ENCODE measurements around the gene WBP1.

DNA sequence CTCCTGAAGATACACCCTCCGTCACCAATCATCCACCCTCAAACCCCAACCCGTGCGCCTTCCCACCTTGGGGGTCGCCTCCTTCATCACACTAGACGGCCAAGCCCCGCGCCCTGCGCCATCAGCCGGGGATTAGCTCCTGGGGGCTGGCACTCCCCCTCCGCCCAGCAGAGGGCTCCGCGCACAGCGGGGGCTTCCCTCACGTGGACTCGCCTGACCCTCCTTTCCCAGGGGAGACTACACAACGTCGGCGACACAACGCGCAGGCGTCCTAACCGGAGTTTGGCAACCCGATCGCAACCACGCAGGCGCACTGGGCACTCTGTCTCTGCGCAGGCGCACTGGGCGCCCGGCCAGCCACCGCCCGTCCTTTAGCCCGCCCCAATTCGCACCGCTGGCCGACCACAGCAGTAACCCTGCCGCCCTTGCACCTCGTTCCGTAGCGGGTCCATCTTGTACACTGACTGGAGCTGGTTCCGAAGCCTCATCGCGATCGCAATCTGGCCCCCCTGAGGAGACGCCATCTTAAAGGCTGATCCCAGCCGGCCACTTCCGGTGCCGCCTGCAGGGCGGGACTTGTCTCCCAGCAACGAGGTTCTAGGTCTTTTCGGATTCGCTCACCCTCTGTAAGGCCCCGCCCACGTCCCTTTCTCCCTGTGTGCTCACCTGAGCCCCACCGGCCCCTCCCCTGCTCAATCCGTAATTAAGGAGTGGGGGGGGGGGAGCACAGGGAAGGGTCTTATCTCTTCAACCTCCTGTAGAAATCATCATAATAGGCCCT lies 49.1 kb downstream of the WBP1 start, which contains the start of gene PCGF1:
- TF ChIP-seq POLR2A (IDR thresholded peaks at IDR 0.05) (no peak), POLR2AphosphoS5 (IDR thresholded peaks at IDR 0.05) (peak; percentile 7 to 82 (median 51))
- TF ChIP-seq, protein P1, sequence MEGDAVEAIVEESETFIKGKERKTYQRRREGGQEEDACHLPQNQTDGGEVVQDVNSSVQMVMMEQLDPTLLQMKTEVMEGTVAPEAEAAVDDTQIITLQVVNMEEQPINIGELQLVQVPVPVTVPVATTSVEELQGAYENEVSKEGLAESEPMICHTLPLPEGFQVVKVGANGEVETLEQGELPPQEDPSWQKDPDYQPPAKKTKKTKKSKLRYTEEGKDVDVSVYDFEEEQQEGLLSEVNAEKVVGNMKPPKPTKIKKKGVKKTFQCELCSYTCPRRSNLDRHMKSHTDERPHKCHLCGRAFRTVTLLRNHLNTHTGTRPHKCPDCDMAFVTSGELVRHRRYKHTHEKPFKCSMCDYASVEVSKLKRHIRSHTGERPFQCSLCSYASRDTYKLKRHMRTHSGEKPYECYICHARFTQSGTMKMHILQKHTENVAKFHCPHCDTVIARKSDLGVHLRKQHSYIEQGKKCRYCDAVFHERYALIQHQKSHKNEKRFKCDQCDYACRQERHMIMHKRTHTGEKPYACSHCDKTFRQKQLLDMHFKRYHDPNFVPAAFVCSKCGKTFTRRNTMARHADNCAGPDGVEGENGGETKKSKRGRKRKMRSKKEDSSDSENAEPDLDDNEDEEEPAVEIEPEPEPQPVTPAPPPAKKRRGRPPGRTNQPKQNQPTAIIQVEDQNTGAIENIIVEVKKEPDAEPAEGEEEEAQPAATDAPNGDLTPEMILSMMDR (IDR thresholded peaks at IDR 0.05), result peak in 1 of 2 donors; percentile 33

Measured in suprapubic skin (tissue), 4 donors.